DMS153 treated with DMSO at 0.1 percent for 48 hours (cell line): ENCODE results near the gene MXD4.

Experiments used
- DNase-seq: peaks from one replicate; lab custom pipeline; 2025; ENCODE audit not compliant: unreplicated experiment; lab: John Stamatoyannopoulos, UW

MXD4 gene, protein sequence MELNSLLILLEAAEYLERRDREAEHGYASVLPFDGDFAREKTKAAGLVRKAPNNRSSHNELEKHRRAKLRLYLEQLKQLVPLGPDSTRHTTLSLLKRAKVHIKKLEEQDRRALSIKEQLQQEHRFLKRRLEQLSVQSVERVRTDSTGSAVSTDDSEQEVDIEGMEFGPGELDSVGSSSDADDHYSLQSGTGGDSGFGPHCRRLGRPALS

DNA sequence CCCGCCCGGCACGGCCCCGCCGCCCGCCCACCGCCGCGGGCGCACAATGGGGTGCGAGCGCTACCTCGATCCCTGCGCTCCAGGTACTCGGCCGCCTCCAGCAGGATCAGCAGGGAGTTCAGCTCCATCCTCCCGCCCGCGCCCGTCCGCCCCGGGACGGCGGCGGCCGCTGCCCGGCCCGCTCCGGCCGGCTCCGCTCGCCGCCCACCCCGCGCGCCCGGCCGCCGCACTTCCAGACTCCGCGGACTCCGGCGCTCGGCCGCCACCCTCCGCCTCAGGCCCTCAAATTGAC lies at the start of gene MXD4:
Gene MXD4, minus strand, starts transcription at position 257 of the 292 bp plus-strand sequence. Its CDS starts 129 bp downstream, at position 128.
- DNase-seq, result no peak

DNA sequence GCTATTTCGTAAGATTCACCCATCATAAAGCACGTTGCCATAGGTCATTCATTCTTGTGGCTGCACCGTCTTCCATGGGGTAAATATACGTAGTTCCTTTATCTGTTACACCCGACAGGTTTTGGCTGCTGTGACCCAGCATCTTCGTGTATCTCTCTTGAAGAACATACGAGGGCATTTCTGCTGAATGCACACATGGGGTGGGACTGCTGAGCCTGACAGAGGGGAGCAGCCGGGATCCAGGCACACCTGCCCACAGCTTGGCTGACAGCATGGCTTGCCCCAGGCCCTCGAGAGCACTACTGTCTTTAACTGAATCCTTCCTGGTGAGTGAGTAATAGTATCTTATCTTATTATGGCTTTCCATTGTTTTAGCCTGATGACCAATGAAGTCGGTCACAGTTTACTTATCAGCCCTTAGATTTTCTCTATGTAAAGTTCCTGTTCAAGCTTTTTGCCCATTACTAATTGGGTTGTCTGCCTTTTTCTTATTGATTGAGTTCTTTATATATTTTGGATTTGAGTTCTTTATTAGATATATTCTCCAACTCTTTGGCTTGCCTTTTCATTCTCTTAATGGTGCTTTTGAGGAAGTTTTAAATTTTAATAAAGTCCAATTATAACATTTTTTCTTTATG lies 45.0 kb upstream of the MXD4 start:
- no peak for DNase-seq

DNA sequence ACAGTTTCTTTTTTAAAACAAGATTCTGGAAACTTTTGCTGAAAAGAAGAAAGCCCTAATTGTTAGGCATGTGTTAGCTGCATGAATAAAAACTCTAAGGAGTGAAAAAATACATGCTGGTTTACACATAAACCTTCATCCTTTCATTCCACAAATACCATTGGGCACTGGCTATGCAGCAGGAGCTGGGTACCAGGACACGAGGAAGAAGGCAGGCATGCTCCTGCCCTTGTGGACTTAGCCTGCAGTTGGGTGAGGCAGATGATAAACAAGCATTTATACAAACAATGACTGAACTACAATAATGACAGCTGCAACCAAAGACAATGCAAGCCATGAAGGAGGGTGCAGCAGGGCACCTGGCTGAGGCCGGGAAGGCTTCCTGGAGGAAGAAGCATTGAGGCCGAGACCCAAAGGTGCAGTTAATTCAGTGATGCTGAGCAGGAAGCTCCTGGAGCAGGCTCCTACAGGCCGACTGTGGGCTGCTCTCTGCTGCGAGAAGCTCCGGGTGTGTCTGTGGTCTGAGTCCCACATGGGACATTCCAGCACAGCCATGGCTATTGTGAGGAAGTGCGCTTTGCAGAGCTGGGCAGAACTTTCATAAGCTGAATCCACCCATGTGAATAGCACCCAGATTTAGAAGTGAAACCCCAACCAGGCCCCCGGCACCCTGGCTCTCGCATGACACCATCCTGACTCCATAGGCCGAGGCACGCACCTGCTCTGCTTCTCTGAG lies 44.0 kb upstream of the MXD4 start:
- no peak for DNase-seq

DNA sequence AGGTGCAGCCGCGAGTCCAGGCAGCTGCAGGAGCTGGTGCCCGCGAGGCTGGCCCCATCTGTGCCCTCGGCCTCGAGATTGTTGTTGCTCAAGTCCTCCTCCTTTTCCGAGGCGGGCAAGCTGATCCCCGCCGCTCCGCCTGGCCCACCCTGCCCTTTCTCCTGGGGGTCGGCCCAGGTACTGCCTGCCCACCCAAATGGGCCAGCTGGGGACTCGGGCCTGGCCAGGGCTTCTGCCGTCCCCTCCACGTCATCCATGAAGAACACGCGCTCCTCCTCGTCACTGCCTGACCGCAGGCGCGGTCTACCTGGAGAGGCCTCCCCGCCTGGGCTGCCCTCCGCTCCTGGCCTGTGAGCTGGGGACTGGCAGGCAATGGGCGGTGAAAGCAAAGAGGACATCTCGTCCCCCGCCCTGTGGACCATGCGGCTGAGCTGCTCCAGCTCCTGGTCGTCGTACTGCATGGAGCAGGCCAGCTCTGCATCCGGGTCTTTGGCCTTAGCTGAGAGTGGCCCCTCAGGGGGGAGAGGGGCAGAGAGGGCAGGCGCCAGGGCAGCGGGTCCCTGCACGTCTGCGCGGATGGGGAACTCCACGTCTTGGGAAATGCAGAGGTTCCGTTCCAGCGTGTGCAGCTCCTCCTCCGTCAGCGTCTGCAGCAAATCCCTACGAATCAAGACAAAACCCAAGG lies 43.1 kb upstream of the MXD4 start:
- no peak for DNase-seq

DNA sequence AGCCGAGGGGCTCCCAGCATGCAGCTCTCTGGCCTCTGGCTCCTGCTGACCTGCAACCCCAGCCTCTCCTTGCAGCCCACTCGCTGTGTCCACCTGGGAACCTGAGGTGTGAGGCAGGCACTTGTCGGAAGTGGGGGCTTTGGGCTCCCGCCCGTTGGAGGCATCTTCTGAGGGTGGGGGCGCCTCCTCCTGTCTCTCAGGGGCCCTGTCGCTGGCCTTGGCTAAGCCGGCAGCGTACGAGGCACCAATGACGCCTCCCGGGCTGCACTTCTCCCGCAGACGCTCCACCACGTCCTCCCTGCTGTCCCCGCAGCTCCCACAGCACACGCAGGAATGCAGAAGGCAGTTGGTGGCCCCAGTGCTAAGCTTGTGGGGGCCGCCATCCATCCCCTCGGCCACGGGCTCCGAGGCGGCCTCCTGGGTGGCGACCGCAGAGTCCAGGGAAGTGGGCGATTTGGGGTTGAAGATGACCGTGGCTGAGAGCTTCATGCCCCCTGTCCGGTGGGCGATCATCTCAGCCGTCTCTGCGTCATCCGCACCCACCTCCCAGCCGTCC lies 42.5 kb upstream of the MXD4 start:
- DNase-seq, result no peak

DNA sequence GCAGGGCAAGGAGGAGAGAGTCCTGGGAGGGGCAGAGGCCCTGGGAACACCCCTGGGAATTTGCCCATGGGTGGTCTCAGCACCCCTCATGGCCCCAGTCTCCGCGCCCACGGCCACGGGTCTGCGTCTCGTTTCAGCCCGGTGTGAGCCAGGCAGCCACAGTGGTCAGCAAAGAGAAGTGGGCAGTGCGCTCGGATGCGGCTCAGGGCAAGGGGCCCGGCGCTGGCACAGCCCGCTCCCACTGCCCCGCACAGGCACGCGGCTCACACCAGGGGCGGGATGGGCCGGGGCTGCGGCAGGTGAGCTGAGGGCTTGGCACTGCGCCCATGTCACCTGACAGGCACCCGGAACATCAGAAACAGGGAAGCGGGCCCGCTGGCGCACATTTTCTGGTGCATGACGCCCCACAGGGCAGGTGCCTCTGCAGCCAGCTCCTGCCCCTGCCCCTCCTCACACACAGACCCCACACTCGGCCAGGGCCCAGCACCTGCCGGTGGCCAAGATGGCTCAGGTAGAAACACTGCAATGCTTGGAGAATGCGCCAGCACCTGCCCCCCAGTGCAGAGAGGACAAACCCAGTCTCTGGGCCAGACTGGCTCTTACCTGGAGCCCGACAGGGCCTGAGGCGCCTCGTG lies 41.9 kb upstream of the MXD4 start:
- no peak for DNase-seq

DNA sequence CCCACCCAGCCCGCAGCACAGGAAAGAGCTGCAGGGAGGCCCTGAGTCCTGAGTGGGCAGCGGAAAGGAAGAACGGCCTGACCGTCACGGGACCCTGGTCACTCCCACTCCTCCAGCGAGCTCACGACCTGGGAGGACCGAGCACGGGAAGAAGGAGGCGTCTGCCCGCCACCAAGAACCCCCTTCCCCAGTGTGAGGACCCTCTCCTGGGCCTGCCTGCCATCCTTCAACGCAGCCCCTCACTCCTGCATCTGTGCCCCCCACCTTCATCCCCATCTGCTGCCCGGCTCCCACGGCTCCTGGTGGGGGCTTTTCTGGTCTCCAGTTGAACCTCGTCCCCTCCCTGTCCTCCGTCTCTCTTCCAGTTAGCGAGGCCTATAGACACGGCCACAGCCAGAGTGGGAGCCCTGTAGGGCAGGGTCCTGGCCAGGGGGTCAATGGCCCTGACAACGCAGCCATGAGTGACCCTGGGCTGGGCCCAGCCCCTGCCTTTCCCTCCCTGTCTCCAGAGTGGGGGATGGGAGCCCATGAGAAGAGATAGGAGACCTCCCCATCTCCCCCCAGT lies 41.3 kb upstream of the MXD4 start:
- DNase-seq, result no peak

DNA sequence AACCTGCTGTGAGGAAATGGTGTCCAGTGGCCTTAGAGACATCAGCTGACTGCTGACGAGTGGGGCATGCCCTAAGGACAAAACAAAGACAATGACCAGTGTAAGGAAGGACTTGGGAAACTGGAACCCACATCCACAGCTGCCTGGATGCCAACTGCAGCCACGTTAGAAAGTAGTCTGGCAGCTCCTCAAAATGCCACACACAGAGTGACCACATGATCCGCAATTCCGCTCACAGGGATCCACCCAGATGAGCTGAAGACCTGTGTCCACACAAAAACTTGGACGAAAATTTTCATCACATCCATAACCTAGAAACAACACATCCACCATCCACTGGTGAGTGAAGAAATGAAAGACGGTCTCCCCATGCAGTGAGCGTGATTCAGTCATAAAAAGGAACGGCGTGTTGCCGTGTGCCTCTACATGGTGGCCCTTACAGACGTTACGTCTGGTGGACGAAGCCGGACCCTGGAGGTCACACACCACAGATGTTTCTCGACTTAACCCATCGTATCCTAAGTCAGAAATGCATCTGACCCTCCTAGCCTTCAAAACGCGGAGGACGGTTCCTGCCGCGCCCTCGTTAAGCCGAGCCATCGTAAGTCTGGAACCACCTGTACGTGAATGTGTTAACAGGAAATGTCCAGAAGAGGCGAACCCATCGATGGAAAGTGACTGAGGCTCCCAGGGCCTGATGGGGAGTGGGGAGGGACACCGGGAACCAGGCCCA lies 40.6 kb upstream of the MXD4 start:
- DNase-seq, result no peak

DNA sequence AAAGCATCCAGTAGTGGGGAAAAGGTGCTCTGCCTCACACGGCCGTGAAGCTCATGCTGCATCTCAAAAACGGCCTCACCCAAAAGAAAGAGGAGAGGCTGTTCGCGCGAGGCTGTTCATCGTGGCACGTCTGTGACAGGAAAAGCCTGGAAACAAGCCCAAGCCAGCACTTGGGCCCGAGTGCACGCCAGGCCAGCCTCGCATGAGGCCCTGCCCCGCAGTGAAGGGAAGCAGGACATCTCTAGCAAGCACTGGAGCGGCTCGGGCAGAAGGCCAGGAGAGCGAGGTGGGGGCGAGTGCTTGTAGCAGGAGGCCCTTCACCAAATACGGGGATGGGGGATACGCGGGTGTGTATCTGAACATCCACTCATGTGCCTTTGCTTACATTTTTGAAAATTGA lies 39.9 kb upstream of the MXD4 start:
- DNase-seq, result no peak

DNA sequence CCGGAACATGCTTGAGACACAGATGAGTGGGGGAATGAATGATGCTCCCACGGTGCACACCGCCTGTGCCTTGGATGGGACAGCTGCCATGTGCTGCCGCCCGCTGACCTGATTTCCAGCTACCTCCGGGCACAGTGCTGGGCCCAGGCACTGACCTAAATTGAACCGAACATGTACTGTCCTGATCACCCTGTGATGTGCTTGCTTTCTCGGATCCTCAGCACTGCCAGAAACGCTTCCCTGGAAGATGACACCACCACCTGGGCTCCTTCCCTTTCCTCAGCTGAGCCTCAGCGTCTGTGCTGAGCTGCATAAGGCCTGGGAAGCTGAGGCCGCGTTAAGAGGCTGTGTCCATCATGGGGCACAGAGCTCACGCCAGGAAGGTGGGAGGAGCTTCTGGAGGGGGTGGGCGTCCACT lies 39.3 kb upstream of the MXD4 start:
- DNase-seq, result no peak

DNA sequence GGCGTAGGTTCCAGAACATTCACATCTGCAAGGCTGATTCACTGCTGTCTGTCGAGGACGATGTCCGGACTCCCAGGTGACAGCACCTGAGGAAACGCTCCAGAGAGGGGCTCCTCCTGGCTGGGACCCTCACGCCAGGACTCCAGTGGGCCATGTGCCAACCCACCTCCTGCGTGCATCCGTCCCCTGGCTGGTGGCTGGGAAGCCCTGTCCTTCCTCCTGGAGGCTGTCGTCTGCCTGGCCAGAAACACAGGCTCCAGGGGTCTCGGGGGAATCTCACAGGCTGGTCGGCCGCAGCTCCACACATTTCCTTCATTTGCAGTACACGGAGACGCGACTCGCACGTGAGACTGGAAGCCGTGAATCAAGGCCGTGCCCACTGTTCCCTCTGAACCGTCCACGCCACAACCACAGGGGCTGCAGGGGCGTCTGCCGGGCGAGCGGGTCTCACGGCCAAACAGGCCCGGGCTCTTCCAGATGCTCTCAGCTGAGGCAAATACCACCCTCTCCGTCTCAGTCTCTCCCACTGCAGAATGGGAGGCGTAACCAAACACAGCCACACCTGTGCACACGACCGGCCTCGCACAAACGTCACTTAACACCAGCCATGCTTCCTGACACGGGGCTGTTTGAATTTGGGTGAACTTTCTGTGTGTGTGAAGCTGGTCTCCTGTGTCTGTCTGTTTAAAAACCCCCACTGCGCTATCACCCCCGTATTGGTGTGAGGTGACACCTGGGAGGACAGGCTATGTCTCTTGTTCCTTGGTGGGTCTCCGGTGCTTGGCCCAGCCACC lies 38.7 kb upstream of the MXD4 start:
- no peak for DNase-seq

DNA sequence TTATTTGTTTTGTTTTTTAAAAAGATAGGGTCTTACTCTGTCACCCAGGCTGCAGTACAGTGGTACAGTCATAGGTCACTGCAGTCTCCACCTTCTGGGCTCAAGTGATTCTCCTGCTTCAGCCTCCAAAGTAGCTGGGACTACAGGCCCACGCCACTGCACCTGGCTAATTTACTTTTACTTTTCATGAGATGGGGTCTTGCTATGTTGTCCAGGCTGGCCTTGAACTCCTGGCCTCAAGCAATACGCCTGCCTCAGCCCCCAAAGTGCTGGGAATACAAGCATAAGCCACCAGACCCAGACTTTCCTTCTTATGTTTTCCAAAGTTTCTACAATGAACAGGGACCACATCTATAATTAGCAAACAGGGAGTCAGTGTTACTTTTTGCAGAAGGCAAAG lies 37.9 kb upstream of the MXD4 start:
- DNase-seq, result no peak

DNA sequence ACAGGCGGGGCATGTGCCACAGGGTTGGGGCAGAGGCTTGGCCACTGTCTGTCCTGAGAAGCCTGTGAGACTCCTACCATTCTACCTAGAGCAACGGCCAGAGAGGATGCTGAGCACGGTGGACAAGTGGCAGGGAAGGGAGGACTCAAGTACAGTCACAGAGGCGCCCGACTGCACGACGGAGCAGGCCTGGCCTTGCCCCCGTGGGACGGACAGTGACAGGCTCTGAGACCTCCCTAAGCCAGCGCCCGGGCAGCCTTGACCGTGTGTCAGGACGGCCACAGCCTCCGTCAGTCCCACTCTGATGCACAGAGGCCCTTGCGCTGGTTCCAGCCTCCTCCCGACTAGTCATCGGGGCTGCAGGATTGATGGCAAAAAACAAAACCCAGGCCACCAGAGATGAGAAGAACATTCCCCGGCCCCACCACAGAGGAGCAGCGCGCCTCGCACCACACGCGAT lies 36.7 kb upstream of the MXD4 start:
- no peak for DNase-seq

DNA sequence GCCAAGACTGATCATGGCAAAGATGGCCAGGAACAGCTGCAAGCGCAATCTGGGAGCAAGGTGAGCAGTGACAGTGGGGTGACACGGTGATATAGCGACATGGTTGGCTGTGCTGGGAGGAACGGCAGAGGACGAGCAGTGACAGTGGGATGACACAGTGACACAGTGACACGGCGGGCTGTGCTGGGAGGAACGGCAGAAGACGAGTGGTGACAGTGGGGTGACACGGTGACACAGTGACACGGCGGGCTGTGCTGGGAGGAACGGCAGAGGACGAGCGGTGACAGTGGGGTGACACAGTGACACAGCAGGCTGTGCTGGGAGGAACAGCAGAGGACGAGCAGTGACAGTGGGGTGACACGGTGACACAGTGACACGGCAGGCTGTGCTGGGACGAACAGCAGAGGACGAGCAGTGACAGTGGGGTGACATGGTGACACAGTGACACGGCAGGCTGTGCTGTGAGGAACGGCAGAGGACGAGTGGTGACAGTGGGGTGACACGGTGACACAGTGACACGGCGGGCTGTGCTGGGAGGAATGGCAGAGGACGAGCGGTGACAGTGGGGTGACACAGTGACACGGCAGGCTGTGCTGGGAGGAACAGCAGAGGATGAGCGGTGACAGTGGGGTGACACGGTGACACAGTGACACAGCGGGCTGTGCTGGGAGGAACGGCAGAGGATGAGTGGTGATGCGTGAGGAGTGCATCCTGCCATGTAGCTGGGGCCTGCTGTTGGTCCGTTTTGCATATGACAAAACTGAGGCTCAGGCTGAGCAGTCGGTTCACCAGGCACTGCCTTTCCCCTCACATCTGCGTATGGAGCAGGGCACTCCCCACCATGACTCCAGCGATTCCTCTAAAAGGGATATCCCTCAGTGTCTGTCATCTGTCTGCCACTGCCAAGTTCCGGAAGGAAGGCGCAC lies 36.0 kb upstream of the MXD4 start:
- no peak for DNase-seq

DNA sequence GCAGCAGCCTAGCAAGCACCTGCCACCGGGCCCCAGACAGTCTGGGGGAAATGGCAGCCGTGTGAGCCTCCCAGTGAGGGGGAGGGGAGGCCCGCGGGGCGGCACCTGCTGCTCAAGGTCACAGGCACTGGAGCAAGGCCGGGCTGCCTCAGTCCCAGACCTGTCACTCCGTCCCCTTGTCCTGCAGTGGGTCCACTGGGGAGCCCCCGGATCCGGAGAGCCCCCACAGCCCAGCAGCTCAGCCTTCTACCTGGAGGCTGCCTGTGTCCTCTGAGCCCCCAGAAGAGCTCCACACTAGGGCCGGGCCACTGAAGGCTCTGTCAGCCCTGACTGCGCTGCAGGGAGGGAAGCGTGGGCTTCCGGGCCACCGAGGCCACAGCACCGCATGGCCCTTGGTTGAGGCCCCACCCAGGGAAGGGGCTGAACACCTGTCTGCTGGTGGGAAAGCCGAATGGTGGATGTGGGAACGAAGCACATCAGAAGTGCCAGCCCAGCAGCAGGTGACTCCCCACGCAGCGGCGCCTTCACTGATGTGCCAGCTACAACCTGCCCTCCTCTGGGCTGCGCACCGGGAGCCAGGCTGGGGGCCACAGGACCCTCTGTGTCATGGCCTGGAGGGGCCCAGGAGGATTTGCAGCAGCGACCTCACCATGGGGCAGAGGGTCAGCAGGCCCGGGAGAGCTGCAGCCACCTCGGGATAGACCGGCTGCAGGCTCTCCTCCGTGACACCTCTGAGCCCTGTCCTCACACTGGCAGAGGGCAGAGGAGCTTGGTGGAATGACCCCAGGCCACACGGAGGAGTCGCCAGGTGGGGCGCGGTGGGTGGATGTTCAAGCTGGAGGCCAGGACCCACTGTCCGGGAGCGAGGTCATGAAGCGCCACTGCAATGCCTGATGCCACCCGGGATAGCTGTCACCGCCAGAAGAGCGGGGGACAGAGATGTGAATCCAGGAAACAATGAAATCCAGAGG lies 35.0 kb upstream of the MXD4 start:
- DNase-seq, result no peak

DNA sequence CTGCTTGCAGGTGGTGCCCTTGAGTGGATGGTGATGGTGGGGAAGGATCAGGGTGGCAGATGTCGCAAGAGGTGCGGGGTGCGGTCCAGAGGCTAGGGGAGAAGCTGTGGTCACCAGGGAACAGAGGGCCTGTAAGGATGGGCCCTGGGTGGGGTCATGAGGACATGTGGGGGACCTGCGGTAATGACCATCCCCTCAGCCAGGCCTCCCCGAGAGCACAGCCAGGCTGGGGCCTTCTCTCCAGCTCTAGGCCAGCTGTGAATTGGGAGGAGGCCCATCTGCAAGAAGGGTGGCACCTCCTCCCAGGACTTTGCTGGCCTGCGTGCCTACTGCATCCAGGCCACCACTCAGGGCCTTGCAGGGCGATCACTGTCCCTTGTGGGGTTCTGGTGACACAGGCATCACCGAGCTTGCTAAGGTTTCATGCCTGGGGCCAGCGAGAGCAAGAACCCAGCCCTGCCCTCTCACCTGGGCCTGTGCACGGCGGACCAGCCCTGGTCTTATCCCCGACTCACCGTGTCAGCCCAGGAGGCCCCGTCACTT lies 34.1 kb upstream of the MXD4 start:
- no peak for DNase-seq

DNA sequence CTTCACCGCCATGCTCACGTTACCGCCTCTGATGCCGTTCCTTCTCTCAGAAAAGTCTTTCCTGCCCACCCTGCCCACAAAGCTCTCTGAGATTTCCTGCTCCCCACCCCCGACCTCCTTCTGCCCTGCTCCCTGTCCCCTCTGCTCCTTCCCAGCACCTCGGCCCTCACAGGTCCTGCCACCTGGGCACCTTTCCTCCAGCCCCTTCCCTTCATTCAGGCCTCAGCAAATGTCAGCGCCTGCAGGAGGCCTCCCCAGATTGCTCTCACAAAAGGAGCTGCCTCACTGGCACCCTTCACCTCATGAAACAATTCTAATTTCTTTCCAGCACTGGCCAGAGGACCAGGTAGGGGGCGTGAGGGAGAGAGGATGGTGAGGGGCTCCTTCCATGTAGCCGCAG lies 33.6 kb upstream of the MXD4 start:
- no peak for DNase-seq
